ENCODE measurements around the gene MFSD2B.

GRCh38 chr2:24017711-24018110 lies 7.8 kb downstream of the MFSD2B start:
- TF ChIP-seq ESRRG (CRISPR knock-in tag; IDR thresholded peaks at IDR 0.05), result no peak
- no peak for TF ChIP-seq ZFP3 (CRISPR knock-in tag; IDR thresholded peaks at IDR 0.05)
- TF ChIP-seq OSR1 (CRISPR knock-in tag; IDR thresholded peaks at IDR 0.05), result no peak
- TF ChIP-seq TSHZ2 (CRISPR knock-in tag; IDR thresholded peaks at IDR 0.05), result no peak
- TF ChIP-seq BACH2 (CRISPR knock-in tag; IDR thresholded peaks at IDR 0.05; ENCODE audit: borderline replicate concordance), result no peak
- no peak for TF ChIP-seq CSRNP3 (CRISPR knock-in tag; IDR thresholded peaks at IDR 0.05)
- TF ChIP-seq, protein P1, sequence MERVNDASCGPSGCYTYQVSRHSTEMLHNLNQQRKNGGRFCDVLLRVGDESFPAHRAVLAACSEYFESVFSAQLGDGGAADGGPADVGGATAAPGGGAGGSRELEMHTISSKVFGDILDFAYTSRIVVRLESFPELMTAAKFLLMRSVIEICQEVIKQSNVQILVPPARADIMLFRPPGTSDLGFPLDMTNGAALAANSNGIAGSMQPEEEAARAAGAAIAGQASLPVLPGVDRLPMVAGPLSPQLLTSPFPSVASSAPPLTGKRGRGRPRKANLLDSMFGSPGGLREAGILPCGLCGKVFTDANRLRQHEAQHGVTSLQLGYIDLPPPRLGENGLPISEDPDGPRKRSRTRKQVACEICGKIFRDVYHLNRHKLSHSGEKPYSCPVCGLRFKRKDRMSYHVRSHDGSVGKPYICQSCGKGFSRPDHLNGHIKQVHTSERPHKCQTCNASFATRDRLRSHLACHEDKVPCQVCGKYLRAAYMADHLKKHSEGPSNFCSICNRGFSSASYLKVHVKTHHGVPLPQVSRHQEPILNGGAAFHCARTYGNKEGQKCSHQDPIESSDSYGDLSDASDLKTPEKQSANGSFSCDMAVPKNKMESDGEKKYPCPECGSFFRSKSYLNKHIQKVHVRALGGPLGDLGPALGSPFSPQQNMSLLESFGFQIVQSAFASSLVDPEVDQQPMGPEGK (CRISPR knock-in tag; IDR thresholded peaks at IDR 0.05; ENCODE audit: borderline replicate concordance), result no peak
- TF ChIP-seq ZFP30 (CRISPR knock-in tag; IDR thresholded peaks at IDR 0.05), result no peak
- TF ChIP-seq PPARA (CRISPR knock-in tag; IDR thresholded peaks at IDR 0.05; ENCODE audit: borderline replicate concordance), result no peak
- no peak for TF ChIP-seq TOX (CRISPR knock-in tag; IDR thresholded peaks at IDR 0.05; ENCODE audit: borderline replicate concordance)
- no peak for TF ChIP-seq RARB (CRISPR knock-in tag; IDR thresholded peaks at IDR 0.05)
- no peak for TF ChIP-seq ZNF565 (CRISPR knock-in tag; conservative IDR thresholded peaks at IDR 0.05; ENCODE audit: low read depth)
